Measurements from ENCODE around the gene TTLL13. TPM values are rescaled to one million over a fixed set of nuclear protein-coding genes. Genes with fewer than 3 reads are reported as not detected.

TTLL13 gene
- total and polyA plus RNA-seq, 8 donors = 0.10 TPM; not detected in 7

DNA sequence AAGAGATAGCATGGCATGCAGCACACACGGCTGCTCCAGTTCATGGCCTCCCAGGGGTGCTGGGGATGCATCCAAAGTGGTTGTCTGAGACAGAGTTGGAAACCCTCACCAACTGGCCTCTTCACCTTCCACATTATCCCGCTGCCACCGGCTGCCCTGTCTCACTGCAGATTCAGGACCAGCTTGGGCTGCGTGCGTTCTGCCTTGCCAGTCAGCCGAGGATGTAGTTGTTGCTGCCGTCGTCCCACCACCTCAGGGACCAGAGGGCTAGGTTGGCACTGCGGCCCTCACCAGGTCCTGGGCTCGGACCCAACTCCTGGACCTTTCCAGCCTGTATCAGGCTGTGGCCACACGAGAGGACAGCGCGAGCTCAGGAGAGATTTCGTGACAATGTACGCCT lies 20.4 kb upstream of the TTLL13 start:
- H3K4me3 ChIP-seq = peak overlapping the region in 1 of 4 donors; percentile 4
- no peak for DNase-seq
- peaks cover 37 to 56% (median 45%) of the 10 kb centered on the region in 4 donors for H3K4me1 ChIP-seq
- peak overlapping the region in 3 of 5 donors; percentile 21 to 98 (median 97) for H3K27ac ChIP-seq
- intact Hi-C loops (cut with DNase I; ENCODE audit: low total_unique reads) = no loop called here
- TF ChIP-seq EP300 (IDR thresholded peaks at IDR 0.05) (no peak), POLR2A (IDR thresholded peaks at IDR 0.05) (no peak), POLR2AphosphoS5 (IDR thresholded peaks at IDR 0.05) (no peak)
- TF ChIP-seq, protein P1, sequence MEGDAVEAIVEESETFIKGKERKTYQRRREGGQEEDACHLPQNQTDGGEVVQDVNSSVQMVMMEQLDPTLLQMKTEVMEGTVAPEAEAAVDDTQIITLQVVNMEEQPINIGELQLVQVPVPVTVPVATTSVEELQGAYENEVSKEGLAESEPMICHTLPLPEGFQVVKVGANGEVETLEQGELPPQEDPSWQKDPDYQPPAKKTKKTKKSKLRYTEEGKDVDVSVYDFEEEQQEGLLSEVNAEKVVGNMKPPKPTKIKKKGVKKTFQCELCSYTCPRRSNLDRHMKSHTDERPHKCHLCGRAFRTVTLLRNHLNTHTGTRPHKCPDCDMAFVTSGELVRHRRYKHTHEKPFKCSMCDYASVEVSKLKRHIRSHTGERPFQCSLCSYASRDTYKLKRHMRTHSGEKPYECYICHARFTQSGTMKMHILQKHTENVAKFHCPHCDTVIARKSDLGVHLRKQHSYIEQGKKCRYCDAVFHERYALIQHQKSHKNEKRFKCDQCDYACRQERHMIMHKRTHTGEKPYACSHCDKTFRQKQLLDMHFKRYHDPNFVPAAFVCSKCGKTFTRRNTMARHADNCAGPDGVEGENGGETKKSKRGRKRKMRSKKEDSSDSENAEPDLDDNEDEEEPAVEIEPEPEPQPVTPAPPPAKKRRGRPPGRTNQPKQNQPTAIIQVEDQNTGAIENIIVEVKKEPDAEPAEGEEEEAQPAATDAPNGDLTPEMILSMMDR (IDR thresholded peaks at IDR 0.05) = no peak
- H3K36me3 ChIP-seq = peaks cover 48 to 77% (median 73%) of the 10 kb centered on the region in 4 donors
- WGBS, 5 donors = 75 to 84% (median 79%) methylated on average over 14 to 15 of the region's 15 CpGs
- no peaks in the 10 kb centered on the region for H3K27me3 ChIP-seq
- no peaks in the 10 kb centered on the region for H3K9me3 ChIP-seq

DNA sequence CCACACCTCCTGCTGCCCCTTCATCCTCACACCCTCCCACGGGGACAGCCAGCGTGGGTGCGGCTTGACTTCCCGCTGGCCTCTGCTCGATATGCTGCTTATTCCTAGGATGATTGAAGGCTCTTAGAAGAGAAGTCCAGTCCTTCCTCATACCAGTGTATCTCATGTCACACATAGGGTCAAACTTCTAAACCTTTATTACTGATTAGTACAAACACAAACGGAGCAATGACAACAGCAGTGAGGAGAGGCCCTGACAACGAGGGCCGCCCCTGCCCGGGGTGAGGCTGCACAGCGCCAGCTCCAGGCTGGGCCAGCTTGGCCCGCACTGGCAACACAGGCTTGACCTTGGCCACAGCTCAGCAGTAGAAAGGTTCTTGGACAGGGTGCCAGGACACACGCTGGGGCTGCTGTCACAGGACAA lies 19.3 kb upstream of the TTLL13 start:
- 28 to 51% (median 41%) methylated on average over 11 to 12 of the region's 12 CpGs for WGBS, 5 donors
- H3K27ac ChIP-seq = peak overlapping the region; percentile 64 to 98 (median 93)
- no peaks in the 10 kb centered on the region for H3K27me3 ChIP-seq
- TF ChIP-seq POLR2AphosphoS5 (IDR thresholded peaks at IDR 0.05) = peak in 1 of 3 donors; percentile 60
- no peak for TF ChIP-seq POLR2A (IDR thresholded peaks at IDR 0.05)
- intact Hi-C loops (cut with DNase I; ENCODE audit: low total_unique reads) = no loop called here
- peak; percentile 39 to 83 for DNase-seq
- H3K4me1 ChIP-seq = peaks cover 43 to 59% (median 52%) of the 10 kb centered on the region in 4 donors
- H3K4me3 ChIP-seq = peak overlapping the region in 1 of 4 donors; percentile 95
- H3K9me3 ChIP-seq = no peaks in the 10 kb centered on the region
- H3K36me3 ChIP-seq = peaks cover 37 to 66% (median 61%) of the 10 kb centered on the region in 4 donors

DNA sequence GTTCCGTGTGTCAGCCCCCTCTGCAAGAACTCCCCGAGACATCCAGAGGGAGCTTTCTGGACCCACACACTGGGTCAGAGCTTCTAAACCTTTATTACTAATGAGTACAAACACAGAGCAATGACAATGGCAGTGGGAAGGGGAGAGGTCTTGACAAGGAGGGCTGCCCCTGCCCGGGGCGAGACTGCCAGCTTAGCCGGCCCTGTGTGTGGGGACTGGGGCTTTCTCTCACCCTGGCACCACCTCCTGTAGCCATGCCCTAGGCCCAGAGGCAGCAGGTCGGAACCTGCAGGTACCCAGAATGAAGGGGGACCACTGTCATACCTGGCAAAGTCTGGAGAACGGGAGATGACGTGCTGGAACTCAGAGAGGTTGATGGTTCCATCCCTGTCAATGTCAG lies 18.7 kb upstream of the TTLL13 start:
- Histone ChIP-seq H3K9me3 (no peaks in the 10 kb centered on the region), H3K27me3 (no peaks in the 10 kb centered on the region), H3K4me3 (peak overlapping the region in 2 of 4 donors; percentile 12 to 95), H3K36me3 (peaks cover 32 to 60% (median 56%) of the 10 kb centered on the region in 4 donors), H3K27ac (peak overlapping the region; percentile 64 to 98 (median 93)), H3K4me1 (peaks cover 43 to 61% (median 54%) of the 10 kb centered on the region in 4 donors)
- WGBS, 5 donors = 67 to 82% (median 74%) methylated on average over 6 to 8 of the region's 8 CpGs
- TF ChIP-seq POLR2A (IDR thresholded peaks at IDR 0.05) (no peak), POLR2AphosphoS5 (IDR thresholded peaks at IDR 0.05) (no peak), EP300 (IDR thresholded peaks at IDR 0.05) (no peak)
- TF ChIP-seq, protein P1 (IDR thresholded peaks at IDR 0.05) = no peak
- intact Hi-C loops (cut with DNase I; ENCODE audit: low total_unique reads) = no loop called here
- DNase-seq = no peak

DNA sequence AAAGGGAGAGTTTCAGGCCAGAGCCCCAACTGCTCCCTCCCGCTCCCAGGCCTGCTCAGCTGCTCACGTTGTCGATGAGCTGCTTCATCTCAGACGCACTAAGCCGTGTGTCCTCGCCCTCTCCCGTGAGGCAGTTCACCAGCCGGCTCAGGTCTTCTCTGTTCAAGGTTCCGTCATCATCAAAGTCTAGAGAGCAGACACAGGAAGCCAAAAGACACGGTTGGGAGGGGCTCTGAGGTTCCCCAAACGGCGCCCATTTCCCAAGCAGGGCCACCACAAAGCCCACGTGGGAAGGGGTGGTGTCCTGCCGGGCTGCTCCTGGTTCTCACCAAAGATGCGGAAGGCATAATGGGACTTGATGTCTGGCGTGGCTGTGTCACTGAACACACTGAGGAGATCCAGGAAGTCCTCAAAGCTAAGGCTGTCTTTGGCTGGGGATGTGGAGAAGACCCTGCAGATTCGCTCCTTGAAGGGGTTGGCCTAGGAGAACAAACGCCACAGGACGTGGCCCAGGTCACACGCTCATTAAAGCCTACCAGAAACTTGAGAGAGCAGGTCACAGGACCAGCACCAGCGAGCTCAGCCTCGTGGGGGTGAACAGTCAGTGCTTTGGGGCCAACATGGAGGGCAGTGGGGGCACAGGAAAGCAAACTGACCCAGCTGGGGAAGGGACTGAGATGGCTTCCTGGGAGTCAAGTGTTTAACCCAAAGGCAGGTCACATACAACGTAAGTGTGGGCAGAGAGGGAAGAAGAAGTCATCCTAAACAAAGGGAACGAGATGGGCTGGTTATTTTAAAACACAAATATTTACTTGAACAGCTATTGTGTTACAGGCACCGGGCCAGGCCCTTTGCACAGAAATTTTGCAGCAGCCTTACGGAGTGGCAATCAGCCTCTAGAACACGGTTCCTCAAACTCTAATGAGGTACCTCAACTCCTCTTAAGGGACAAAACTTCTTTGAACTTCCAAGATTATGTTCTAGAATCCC lies 18.0 kb upstream of the TTLL13 start:
- H3K27ac ChIP-seq = peak overlapping the region; percentile 64 to 98 (median 93)
- peak overlapping the region in 2 of 4 donors; percentile 73 to 95 for H3K4me3 ChIP-seq
- no peaks in the 10 kb centered on the region for H3K27me3 ChIP-seq
- 42 to 50% (median 48%) methylated on average over 20 to 27 of the region's 27 CpGs for WGBS, 5 donors
- peak; percentile 69 to 70 for DNase-seq
- H3K9me3 ChIP-seq = no peaks in the 10 kb centered on the region
- TF ChIP-seq, protein P1 (IDR thresholded peaks at IDR 0.05) = no peak
- TF ChIP-seq POLR2A (IDR thresholded peaks at IDR 0.05) = no peak
- peak in 1 of 3 donors; percentile 31 for TF ChIP-seq POLR2AphosphoS5 (IDR thresholded peaks at IDR 0.05)
- no peak for TF ChIP-seq EP300 (IDR thresholded peaks at IDR 0.05)
- H3K36me3 ChIP-seq = peaks cover 25 to 59% (median 55%) of the 10 kb centered on the region in 4 donors
- peaks cover 43 to 61% (median 54%) of the 10 kb centered on the region in 4 donors for H3K4me1 ChIP-seq
- intact Hi-C loops (cut with DNase I; ENCODE audit: low total_unique reads) = no loop called here
